ENCODE measurements around the gene MPPED1. TPM values are rescaled to one million over a fixed set of nuclear protein-coding genes. Genes with fewer than 3 reads are reported as not detected.

Gene MPPED1
- total and polyA plus RNA-seq, 4 donors = 0.89 to 6.5 (median 4.1) TPM

GRCh38 chr22:43427296-43428004 is 15.6 kb downstream of the MPPED1 start:
- H3K36me3 ChIP-seq (ENCODE audit: control insufficient read depth in 4 of 4, insufficient read depth in 3 of 4, low read depth in 1 of 4, low read length in 3 of 4) = no peaks in the 10 kb centered on the region
- H3K4me3 ChIP-seq (ENCODE audit: low read depth in 1 of 3, low read length in 3 of 3) = no peak overlapping the region
- no peaks in the 10 kb centered on the region for H3K4me1 ChIP-seq (ENCODE audit: control insufficient read depth in 4 of 4, insufficient read depth in 4 of 4, low read length in 3 of 4)
- no peak overlapping the region for H3K27ac ChIP-seq (ENCODE audit: low read depth in 1 of 2, low read length in 2 of 2)
- WGBS = 76% methylated on average over 23 of the region's 23 CpGs
- H3K9me3 ChIP-seq (ENCODE audit: control insufficient read depth in 4 of 4, low read length in 3 of 4) = no peaks in the 10 kb centered on the region
- no peak for DNase-seq (ENCODE audit: low spot score)
- no peak overlapping the region for H3K9ac ChIP-seq (ENCODE audit: low read depth in 1 of 2, low read length in 2 of 2)
- no peaks in the 10 kb centered on the region for H3K27me3 ChIP-seq (ENCODE audit: control insufficient read depth in 4 of 4, insufficient read depth in 4 of 4, low read length in 3 of 4)
- TF ChIP-seq FOXA1 (IDR thresholded peaks at IDR 0.05) (no peak), GABPA (IDR thresholded peaks at IDR 0.05 in 1 of 2, conservative IDR thresholded peaks at IDR 0.05 in 1 of 2) (no peak), HNF4A (conservative IDR thresholded peaks at IDR 0.05) (no peak), YY1 (IDR thresholded peaks at IDR 0.05) (no peak), EGR1 (IDR thresholded peaks at IDR 0.05; ENCODE audit: low read depth in 2 of 2) (no peak), HNF4G (IDR thresholded peaks at IDR 0.05) (no peak), JUND (IDR thresholded peaks at IDR 0.05) (no peak), ZBTB33 (IDR thresholded peaks at IDR 0.05) (no peak), RAD21 (IDR thresholded peaks at IDR 0.05) (no peak), NR2F2 (IDR thresholded peaks at IDR 0.05) (no peak), SP1 (IDR thresholded peaks at IDR 0.05) (no peak)
- TF ChIP-seq, protein P1, sequence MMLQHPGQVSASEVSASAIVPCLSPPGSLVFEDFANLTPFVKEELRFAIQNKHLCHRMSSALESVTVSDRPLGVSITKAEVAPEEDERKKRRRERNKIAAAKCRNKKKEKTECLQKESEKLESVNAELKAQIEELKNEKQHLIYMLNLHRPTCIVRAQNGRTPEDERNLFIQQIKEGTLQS (IDR thresholded peaks at IDR 0.05) = no peak
- TF ChIP-seq, protein P2, sequence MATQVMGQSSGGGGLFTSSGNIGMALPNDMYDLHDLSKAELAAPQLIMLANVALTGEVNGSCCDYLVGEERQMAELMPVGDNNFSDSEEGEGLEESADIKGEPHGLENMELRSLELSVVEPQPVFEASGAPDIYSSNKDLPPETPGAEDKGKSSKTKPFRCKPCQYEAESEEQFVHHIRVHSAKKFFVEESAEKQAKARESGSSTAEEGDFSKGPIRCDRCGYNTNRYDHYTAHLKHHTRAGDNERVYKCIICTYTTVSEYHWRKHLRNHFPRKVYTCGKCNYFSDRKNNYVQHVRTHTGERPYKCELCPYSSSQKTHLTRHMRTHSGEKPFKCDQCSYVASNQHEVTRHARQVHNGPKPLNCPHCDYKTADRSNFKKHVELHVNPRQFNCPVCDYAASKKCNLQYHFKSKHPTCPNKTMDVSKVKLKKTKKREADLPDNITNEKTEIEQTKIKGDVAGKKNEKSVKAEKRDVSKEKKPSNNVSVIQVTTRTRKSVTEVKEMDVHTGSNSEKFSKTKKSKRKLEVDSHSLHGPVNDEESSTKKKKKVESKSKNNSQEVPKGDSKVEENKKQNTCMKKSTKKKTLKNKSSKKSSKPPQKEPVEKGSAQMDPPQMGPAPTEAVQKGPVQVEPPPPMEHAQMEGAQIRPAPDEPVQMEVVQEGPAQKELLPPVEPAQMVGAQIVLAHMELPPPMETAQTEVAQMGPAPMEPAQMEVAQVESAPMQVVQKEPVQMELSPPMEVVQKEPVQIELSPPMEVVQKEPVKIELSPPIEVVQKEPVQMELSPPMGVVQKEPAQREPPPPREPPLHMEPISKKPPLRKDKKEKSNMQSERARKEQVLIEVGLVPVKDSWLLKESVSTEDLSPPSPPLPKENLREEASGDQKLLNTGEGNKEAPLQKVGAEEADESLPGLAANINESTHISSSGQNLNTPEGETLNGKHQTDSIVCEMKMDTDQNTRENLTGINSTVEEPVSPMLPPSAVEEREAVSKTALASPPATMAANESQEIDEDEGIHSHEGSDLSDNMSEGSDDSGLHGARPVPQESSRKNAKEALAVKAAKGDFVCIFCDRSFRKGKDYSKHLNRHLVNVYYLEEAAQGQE (IDR thresholded peaks at IDR 0.05) = no peak
- TF ChIP-seq, protein P3, sequence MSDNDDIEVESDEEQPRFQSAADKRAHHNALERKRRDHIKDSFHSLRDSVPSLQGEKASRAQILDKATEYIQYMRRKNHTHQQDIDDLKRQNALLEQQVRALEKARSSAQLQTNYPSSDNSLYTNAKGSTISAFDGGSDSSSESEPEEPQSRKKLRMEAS (IDR thresholded peaks at IDR 0.05) = no peak

GRCh38 chr22:43428005-43428485 is 16.2 kb downstream of the MPPED1 start:
- WGBS = 81% methylated on average over 10 of the region's 10 CpGs
- no peak for DNase-seq (ENCODE audit: low spot score)

More at GRCh38 chr22:43428005-43428485, 16.2 kb downstream of the MPPED1 start:
- Histone ChIP-seq H3K4me1 (ENCODE audit: control insufficient read depth in 4 of 4, insufficient read depth in 4 of 4, low read length in 3 of 4) (no peaks in the 10 kb centered on the region), H3K9me3 (ENCODE audit: control insufficient read depth in 4 of 4, low read length in 3 of 4) (no peaks in the 10 kb centered on the region), H3K27ac (ENCODE audit: low read depth in 1 of 2, low read length in 2 of 2) (no peak overlapping the region), H3K27me3 (ENCODE audit: control insufficient read depth in 4 of 4, insufficient read depth in 4 of 4, low read length in 3 of 4) (no peaks in the 10 kb centered on the region), H3K36me3 (ENCODE audit: control insufficient read depth in 4 of 4, insufficient read depth in 3 of 4, low read depth in 1 of 4, low read length in 3 of 4) (no peaks in the 10 kb centered on the region), H3K9ac (ENCODE audit: low read depth in 1 of 2, low read length in 2 of 2) (no peak overlapping the region), H3K4me3 (ENCODE audit: low read depth in 1 of 3, low read length in 3 of 3) (no peak overlapping the region)
- no peak for TF ChIP-seq EGR1 (IDR thresholded peaks at IDR 0.05; ENCODE audit: low read depth in 2 of 2)
- no peak for TF ChIP-seq HNF4G (IDR thresholded peaks at IDR 0.05)
- TF ChIP-seq RXRA (IDR thresholded peaks at IDR 0.05) = no peak
- TF ChIP-seq, protein P2 (IDR thresholded peaks at IDR 0.05) = no peak
- TF ChIP-seq GABPA (IDR thresholded peaks at IDR 0.05 in 1 of 2, conservative IDR thresholded peaks at IDR 0.05 in 1 of 2) = no peak
- TF ChIP-seq RAD21 (IDR thresholded peaks at IDR 0.05) = no peak
- TF ChIP-seq, protein P4, sequence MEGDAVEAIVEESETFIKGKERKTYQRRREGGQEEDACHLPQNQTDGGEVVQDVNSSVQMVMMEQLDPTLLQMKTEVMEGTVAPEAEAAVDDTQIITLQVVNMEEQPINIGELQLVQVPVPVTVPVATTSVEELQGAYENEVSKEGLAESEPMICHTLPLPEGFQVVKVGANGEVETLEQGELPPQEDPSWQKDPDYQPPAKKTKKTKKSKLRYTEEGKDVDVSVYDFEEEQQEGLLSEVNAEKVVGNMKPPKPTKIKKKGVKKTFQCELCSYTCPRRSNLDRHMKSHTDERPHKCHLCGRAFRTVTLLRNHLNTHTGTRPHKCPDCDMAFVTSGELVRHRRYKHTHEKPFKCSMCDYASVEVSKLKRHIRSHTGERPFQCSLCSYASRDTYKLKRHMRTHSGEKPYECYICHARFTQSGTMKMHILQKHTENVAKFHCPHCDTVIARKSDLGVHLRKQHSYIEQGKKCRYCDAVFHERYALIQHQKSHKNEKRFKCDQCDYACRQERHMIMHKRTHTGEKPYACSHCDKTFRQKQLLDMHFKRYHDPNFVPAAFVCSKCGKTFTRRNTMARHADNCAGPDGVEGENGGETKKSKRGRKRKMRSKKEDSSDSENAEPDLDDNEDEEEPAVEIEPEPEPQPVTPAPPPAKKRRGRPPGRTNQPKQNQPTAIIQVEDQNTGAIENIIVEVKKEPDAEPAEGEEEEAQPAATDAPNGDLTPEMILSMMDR (IDR thresholded peaks at IDR 0.05; ENCODE audit: low read depth, low read length, missing input control) = no peak

All from liver (tissue), 9 donors.